ENCODE data around the gene MMS22L.

Gene MMS22L, protein sequence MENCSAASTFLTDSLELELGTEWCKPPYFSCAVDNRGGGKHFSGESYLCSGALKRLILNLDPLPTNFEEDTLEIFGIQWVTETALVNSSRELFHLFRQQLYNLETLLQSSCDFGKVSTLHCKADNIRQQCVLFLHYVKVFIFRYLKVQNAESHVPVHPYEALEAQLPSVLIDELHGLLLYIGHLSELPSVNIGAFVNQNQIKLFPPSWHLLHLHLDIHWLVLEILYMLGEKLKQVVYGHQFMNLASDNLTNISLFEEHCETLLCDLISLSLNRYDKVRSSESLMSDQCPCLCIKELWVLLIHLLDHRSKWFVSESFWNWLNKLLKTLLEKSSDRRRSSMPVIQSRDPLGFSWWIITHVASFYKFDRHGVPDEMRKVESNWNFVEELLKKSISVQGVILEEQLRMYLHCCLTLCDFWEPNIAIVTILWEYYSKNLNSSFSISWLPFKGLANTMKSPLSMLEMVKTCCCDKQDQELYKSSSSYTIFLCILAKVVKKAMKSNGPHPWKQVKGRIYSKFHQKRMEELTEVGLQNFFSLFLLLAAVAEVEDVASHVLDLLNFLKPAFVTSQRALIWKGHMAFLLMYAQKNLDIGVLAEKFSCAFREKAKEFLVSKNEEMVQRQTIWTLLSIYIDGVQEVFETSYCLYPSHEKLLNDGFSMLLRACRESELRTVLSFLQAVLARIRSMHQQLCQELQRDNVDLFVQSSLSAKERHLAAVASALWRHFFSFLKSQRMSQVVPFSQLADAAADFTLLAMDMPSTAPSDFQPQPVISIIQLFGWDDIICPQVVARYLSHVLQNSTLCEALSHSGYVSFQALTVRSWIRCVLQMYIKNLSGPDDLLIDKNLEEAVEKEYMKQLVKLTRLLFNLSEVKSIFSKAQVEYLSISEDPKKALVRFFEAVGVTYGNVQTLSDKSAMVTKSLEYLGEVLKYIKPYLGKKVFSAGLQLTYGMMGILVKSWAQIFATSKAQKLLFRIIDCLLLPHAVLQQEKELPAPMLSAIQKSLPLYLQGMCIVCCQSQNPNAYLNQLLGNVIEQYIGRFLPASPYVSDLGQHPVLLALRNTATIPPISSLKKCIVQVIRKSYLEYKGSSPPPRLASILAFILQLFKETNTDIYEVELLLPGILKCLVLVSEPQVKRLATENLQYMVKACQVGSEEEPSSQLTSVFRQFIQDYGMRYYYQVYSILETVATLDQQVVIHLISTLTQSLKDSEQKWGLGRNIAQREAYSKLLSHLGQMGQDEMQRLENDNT

DNA sequence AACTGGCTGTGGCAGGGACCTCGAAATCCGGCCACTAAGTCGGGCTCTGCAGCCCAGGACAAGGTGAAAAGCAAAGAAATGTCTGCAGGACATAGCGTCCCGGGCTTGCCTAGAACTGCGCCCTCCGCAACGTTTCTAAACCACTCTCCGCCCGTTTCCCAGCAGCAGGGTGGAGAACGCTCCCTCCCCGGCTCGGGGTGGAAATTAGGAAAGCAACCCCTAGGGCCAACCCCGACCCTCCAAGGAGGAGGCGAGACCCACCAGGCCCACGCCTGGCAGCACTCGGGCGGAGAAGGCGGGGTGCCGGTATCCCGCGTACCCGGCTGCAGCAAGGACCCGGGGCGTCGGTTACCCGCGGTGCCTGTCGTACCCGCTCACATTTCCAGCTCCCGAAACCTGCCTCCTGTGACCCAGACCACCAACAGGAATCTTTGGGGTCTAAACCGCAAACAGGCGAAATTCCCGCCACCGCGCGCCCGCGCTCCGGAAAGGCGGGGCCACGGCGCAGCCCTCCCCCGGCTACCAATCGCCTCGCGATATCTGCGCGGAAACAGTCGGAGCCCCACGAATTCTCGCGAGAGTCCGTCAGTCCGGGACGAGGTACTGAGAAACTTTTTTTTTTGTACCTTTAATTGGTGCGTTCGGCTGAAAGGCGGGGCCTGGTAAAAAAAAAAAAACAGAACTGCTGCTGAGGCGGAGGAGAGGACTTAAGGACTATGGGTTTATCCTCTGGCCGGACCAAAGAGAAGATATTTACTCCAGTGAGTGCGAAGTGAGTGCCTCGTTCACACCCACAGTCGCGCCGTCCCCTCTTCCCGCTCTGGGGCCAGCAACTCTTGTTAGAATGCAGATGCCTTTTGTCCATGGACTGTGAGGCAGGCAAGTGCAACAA lies at the start of gene MMS22L:
Gene MMS22L (minus strand): TSS at position 491 of the 892 bp plus-strand sequence. CDS start 739 bp downstream, outside the sequence.
- DNase-seq: peak; percentile 55

DNA sequence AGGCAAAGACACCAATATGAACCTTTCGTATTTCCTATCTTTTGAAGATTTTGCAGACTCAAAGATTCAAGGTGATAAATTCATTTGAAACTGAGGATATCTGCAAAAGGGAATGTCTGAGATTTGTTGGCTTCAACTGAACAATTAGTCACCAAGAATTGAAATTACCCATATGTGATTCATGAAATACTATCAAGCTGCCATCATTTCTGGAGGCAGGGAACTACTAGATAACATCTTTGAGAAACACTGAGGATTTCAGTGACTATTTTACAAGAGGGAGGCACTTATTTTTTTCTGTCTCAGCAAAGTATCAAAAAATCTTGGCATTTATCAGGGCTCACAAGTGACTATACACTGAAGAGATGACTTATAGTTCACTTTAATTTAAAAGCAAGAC lies 39.8 kb upstream of the MMS22L start:
- no peak for DNase-seq

- DNase-seq: no peak
Observed at GRCh38 chr6:97322226-97322625, 39.2 kb upstream of the MMS22L start.

DNA sequence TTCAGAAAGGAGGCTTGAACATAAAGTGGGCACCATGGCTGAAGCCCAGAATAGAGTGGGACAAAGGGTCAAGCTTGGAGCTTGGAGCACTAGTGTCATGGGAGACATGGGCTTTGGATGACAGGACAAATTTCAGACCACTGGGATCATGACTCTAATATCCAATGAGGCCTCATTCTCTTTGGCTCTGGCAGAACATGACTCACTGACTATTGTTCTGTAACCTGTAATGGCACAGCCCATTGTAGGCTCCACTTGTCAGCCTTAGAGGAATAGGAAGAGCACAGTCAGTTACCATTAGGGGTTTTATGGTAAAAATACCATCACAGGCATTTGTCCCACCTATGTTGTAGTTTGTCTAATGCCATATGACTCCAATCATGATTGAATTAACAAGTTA lies 34.0 kb upstream of the MMS22L start:
- no peak for DNase-seq

DNA sequence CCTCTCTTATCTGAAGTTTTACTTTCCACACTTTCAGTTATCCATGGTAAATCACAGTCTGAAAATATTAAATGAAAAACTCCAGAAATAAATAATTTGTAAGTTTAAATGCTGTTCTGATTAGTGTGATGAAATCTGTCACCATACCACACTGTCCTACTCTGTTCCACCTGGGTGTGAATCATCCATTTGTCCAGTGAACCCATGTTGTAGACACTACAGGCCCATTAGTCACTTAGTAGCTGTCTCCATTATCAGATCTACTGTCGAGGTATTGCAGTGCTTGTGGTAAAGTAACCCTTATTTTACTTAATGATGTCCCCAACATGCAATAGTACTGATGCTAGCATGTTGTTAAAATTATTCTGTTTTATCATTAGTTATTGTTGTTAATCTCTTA lies 29.2 kb upstream of the MMS22L start:
- no peak for DNase-seq

- no peak for DNase-seq
Observed at GRCh38 chr6:97306544-97307320, 23.7 kb upstream of the MMS22L start.

DNA sequence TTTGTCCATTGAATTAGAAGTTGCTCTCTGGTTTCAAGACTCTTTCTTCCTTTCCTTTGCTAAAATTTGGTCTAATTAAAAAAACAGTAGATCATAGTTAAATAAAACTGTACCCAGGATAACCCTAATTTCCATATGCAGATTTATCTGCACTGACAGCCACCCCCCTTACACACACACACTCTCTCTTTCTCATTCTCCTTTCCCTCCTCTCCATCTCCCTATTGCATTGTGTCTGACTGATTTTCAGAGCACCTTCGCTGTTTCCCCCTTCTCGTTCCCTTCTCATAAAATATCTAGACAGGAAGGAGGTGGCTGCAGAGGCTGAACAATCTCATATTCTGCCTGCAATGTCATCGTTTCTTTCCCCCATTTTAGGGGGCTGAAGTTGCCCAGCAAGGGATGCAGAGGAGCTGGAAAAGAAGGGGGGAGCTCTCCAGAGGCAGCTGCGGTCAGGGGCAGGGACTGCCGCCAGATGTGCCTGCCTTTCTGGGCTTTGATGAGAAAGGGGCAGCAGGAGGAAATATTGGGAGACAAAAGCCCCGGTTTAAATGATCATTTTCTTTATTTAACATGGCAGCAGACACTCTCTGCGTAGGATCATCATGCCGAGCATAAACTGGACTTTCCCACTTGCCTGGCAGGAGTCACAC lies 22.5 kb upstream of the MMS22L start:
- no peak for DNase-seq

- DNase-seq: no peak
Observed at GRCh38 chr6:97304701-97305100, 21.7 kb upstream of the MMS22L start.

DNA sequence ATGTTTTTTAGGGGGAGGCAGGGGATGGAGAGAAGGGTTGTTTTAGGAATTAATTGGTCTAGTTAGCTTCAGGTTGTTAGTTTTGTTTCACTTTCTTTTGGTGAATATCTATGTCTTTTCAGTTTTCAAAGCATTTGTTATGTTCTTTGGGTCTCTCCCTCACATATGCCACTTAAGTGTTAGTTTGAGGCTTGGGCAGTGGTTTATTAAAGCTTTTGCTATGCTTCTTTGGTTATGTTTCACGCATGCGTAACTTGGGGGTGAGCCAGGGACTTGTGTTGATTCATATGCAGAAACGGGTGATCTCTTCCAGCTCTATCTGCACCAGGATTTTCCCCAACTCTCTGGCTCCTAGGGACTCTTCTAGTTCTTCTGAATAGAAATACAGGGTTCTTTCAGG lies 11.4 kb upstream of the MMS22L start:
- DNase-seq: no peak

- no peak for DNase-seq
Observed at GRCh38 chr6:97293198-97293696, 10.2 kb upstream of the MMS22L start.

GRCh38 chr6:97292671-97293070 lies 9.7 kb upstream of the MMS22L start:
- no peak for DNase-seq

DNA sequence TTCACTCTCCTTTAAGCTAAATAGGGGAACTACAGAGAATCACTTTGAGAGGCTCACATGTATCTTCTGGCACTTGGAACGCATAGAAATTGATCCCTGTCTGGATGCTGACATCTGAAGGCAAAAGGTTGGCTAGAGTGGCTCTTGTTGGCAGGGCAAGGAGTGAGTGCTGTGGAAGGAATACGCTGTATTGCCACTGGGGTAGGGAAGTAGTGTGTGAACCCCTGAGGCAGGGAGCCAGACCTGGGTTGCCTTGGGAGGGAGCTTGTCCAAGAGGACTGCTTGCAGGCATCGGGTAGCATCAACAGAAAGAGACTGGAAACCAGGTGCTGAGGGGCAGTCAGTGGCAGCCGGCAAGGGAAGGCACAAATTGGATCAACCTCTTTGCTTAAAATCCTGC lies 8.9 kb upstream of the MMS22L start:
- DNase-seq: no peak

- no peak for DNase-seq
Observed at GRCh38 chr6:97289332-97289731, 6.3 kb upstream of the MMS22L start.

GRCh38 chr6:97288188-97288587 lies 5.2 kb upstream of the MMS22L start:
- no peak for DNase-seq

DNA sequence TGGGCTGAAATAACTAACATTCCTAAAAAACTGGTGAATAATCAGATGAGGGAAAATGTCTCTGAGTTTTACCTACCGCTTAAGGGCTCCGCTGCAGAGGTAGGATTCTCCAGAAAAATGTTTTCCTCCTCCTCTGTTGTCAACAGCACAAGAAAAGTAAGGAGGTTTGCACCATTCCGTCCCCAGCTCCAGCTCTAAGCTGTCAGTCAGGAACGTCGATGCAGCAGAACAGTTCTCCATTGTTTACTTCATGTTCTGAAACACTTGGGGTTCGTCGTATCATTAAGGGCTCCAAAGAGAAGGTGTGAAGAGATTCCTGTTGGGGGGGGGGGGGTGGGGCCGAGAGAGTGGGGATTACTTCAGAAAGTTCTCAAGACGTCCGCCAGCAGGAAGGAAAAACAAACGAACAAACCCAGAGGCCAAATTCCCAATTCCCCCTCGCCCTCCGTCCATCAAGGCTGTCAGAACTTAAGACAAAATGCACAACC lies 734 bp downstream of the MMS22L start:
- DNase-seq: no peak

DNA sequence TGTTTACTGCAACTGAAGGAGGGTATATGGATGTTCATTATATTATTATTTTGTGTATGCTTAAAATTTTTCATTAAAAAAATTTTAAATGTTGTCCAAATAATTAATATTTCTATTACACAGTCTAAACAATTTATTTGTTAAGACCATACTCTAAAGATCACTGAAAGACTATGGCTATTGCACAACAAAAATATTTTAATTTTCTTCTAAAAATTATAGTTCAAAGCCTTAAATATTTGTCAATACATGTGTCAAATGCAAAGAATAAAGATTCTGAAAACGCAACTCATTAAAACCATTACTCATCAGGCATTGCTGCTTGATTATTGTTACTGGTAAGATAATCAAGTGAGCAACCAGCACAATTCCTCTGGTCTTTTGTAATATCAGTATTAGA lies 2.2 kb downstream of the MMS22L start:
- DNase-seq: no peak

GRCh38 chr6:97275804-97276203 lies 7.2 kb downstream of the MMS22L start:
- no peak for DNase-seq

GRCh38 chr6:97269821-97270220 lies 13.2 kb downstream of the MMS22L start:
- DNase-seq: no peak

GRCh38 chr6:97262676-97263075 lies 20.3 kb downstream of the MMS22L start:
- DNase-seq: no peak

- no peak for DNase-seq
Observed at GRCh38 chr6:97246842-97247241, 36.2 kb downstream of the MMS22L start.

All from NCI-H187 treated with DMSO at 0.1 percent for 48 hours (cell line).